Anterior cingulate cortex (tissue), 58 donors: ENCODE data around the gene EEF2.

Source experiments
- DNase-seq, 58 donors: peaks; one replicate each; lab custom pipeline; 2025; lab: John Stamatoyannopoulos, UW

The EEF2 gene

DNA sequence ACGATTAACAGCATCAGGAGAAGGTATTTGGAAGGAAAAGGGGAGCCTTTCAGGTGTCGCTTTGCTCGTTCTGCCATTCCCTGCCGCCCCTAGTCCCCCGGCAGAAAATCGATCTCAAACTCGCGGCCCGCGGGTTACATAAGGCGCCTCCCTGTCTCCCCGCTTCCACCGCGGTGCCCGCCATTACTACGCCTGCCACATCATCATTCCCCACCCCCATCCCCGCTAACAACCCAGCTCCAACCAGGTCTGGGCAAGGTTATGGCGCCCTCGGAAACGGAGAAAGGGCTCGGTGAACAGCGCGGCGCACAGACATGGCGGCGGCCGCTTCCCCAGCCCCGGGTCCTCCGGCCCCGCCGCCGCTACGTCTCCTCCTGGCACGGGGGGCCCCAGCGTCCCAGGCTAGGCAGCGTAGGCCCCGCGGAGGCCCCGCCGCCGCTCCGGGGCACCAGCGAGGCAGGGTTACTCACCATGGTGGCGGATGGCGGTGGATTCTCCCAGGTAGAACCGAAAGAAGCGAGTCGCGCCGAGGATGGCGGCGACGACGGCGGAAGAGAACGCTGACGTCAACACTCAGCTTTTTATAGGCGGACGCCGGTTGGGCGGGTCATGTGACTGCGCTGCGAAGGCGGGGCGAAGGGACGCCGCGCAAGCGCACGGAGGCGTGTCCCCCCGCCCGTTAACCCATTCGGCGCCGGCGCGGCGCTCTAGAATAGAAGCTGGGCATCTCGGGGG, at the start of gene EEF2:
Gene EEF2, minus strand, starts transcription at position 556 of the 735 bp plus-strand sequence. Its CDS starts 83 bp downstream, at position 473.
- DNase-seq, result peak; percentile 21 to 92 (median 81)

DNA sequence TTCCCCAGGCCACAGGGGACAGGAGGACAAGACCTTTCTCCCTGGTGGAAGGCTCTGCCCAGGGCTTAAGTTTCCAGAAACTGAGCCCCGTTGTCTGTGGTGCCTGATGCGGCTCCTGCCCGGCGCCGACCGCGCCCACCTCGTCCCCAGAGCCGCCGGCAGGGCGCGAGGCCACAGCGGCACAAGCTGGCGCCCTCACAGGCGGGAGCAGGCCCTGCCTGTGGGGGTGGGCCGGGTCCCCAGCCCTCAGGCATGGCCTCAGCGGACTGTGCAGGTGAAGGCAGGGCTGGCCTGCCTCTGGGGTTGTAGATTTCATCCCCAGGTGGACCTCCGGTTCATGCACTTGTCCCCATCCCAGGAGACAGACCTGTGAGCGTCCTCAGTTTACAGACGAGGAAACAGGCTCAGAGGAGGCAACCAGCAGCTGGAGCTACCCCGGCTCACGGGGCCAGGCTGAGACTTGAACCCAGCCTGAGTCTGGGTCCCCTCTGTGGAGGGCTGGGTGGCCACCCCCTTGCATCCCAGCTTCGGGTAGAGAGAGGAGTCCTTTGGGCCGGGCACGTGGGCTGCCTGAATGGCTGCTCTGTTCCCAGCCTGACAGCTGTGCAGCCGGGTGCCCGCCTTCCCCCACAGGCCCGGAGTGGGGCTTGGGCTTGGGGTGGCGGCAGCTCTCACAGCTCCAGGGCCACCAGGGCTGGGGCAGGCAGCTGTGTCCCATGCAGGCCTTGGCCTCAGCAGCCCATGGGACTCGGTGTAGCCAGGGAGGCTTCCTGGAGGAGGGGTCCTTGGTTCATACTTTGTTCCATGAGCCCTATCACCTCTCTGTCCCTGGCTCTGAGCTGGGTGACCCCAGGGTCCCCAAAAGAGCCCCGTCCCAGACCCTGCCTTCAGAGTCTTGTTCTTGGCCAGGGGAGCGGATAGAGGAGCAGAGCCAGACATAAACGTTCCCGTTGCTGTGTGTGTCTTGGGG, 49.1 kb upstream of the EEF2 start:
- DNase-seq, result peak in 53 of 58 donors; percentile 27 to 92 (median 76)

- no peak for DNase-seq
Measured at GRCh38 chr19:4033028-4033956, 48.0 kb upstream of the EEF2 start.

- peak in 1 of 58 donors; percentile 28 for DNase-seq
Measured at GRCh38 chr19:4032436-4032835, 47.2 kb upstream of the EEF2 start.

- no peak for DNase-seq
Measured at GRCh38 chr19:4031420-4031819, 46.2 kb upstream of the EEF2 start.

- no peak for DNase-seq
Measured at GRCh38 chr19:4030981-4031380, 45.7 kb upstream of the EEF2 start.

GRCh38 chr19:4030552-4030951, 45.3 kb upstream of the EEF2 start:
- DNase-seq, result no peak

DNA sequence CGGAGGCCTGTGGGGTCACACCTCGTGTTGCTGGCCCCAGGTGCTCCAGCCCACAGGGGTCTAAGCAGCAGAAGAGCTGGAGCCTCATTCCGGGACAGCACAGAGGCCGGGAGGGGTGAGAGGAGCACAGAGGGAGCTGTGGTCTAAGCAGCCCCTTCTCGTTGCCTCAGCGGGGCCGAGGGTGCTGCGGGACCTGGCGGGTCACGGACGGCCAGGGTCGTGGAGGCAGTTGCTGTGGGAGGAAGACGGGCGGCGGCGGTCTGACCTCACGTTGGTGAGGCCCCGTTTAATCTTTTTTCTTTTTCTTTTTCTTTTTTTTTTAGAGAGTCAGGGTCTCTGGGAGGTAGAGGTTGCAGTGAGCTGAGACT, 44.0 kb upstream of the EEF2 start:
- no peak for DNase-seq

DNA sequence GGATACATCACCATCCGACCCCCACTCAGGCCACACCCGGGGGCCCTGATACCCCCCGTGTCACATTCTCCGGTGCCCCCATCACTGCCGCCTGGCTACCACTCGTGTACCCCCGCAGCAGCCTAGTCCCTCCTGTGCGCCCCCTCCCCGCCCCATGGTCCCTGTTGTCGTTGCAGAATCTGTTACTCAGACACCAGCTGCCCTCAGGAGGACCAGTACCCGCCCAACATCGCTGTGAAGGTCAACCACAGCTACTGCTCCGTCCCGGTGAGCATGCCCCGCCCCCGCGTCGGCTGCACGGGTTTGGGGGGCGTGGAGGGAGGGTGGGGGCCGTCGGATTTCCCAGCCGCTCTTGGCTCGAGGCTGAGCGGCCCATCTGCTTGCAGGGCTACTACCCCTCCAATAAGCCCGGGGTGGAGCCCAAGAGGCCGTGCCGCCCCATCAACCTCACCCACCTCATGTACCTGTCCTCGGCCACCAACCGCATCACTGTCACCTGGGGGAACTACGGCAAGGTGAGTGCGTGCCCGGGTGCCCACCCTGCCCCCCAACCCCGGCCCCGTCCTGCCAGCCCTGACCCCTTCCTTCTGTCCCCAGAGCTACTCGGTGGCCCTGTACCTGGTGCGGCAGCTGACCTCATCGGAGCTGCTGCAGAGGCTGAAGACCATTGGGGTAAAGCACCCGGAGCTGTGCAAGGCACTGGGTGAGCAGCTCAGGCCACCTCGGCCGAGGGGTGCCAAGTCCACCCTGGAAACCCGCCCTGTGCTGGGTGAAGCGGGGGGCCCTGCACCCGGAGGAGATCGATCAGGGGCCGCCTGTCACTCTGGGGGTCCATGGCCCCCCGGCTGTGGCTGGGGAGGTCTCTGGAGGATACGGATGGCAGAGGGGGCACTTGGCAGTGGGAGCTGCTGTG, 43.3 kb upstream of the EEF2 start:
- DNase-seq, result no peak

DNA sequence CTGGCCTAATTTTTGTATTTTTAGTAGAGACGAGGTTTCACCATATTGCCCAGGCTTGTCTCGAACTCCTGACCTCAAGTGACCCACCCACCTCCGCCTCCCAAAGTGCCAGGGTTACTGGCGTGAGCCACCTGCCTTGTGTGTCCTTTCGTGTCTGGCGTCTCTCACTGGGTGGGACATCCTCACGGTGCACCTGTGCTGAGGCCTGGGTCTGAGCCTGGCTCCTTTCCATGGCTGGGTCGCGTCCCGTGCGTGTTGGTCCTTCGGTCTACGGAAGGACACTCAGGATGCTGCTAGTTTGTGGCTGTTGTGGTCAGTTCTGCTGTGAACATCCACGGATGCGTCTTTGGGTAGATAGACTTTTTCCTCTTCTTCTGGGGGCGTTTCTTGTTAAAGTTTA, 41.9 kb upstream of the EEF2 start:
- no peak for DNase-seq

GRCh38 chr19:4025317-4025716, 40.1 kb upstream of the EEF2 start:
- no peak for DNase-seq

DNA sequence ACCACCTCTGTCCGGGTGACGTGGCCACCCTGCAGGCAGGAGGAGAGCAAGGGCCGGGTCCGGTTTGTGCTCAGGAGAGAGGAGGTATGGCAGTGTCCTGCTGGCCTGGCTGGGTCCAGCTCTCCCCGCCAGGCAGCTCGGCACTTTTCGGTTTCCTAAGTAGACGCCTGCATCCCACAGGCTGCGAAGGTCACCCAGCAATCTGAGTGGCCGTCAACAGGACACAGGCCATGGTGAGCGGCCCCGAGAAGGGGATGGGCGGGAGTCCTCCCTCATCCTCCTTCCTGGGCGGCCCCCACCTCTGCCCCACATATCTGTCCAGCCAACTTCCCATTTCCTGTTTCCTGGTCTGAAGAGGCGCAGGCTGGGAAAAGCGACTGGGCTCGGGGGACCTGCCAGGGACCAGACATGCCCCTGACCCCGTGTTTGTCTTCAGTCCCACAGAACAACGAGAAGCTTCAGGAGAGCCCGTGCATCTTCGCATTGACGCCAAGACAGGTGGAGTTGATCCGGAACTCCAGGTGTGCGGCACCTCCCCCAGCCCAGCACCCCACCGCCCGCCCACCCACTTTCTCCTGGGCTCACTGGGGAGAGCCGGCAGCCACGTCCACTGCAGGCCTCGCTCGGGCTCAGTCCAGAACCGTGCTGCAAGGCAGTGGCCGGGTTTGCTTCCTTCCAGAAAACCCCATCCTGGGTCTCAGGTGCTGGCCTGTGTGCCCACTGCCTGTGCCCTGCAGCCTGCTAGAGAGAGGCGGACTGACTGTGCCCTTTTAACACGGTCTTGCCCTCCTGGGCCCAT, 38.5 kb upstream of the EEF2 start:
- no peak for DNase-seq

- peak in 1 of 58 donors; percentile 21 for DNase-seq
Measured at GRCh38 chr19:4019578-4019977, 34.3 kb upstream of the EEF2 start.

DNA sequence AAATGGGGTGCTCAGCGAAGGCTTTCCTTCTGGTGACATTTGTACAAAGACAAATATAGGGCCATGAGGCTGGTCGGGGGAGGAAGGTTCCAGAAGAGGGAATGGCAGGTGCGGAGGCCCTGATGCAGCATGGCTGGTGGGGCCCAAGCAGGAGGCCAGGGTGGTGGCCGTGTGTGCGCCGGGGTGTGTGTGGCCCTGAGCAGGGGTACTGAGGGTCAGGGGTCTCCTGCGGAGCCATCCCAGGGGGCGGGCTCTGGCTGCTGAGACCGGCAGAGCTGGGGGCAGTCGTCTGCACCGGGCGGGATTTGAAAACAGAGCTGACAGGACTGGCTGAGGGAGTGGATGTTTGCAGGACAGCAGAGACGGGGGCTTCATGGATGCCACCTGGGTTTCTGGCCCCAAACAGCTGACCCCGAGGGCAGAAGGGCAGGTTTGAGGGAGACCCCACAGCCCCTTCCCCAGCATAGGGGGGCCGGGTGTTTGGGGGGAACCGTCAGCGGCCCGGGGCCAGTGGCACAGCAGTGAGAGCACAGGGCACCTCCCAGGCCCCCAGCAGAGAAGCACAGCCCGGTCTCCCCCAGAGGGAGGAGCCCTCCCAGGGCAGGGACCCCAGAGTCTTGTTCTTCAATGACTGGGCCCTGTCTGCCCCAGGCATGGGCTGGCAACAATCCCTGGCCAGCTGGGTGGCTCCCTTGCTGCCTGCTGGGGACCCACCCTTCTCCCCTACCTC, 33.7 kb upstream of the EEF2 start:
- no peak for DNase-seq

GRCh38 chr19:4018140-4018613, 32.9 kb upstream of the EEF2 start:
- DNase-seq, result peak in 44 of 58 donors; percentile 10 to 88 (median 40)

DNA sequence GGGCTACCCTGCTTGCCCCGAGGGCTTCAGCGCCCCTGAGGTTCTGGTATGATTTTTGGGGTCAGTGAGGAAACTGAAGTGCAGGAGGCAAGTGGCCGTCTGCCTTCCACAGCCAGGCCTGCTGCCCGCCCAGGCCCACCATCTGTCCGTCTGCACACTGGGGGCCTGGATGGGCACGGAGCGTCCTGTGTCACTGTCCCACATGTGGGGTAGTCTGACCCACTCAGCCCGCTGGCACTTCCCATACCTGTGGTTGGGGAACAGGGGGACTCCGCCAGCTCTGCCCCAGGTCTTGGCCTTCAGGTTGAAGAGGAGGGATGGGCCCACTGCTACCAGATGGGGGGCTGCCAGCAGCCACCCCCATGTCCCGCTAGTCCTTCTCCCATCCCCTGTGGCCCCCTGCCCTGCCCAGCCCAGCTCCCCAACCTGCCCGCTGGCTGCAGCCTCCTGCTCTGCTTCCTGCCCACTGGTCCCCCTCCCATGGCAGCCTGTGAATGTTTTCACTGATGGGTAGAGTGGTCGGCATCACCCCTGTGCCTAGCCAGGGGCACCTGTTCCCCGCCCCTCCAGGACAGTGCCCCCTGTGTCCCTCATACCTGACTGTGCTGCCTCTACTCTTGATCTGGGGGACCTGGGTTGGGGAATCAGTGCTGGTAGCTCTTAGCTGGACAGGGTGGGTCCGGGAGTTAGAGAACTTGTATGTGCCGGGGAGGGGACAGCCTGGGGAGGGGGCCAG, 31.8 kb upstream of the EEF2 start:
- DNase-seq, result no peak

DNA sequence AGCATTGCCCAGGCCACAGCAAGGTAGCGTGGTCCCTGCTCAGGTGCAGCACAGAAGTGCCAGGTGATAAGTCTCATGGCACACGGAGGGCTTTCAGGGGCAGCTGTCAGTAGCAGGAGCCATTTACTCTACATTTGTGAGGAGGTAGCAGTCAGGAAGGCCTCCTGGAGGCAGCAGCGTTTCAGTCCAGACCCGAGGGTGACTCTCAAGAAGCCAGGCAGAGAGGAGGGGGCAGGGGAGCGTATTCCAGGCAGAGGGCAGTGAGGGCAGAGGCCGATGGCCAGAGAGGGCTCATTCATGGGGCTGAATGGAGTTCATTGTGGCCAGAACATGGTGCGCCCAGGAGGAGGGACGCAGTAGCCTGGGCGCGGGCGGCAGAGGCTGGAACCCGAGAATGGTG, 31.2 kb upstream of the EEF2 start:
- peak in 50 of 58 donors; percentile 14 to 90 (median 68) for DNase-seq
